Measurements from ENCODE around the gene RNPC3. TPM values are rescaled to one million over a fixed set of nuclear protein-coding genes. Genes with fewer than 3 reads are reported as not detected.
"Not testable (repeated sequence)": the region's sequence is repeated elsewhere in the genome, so short reads cannot be mapped to it uniquely, and the experiment has no call there.

Gene RNPC3
- total RNA-seq, 5 donors from 2014 or later (not counting 1 experiment from before 2014, with no cell fraction given): 49.9 to 63.4 (median 54.5) TPM

DNA sequence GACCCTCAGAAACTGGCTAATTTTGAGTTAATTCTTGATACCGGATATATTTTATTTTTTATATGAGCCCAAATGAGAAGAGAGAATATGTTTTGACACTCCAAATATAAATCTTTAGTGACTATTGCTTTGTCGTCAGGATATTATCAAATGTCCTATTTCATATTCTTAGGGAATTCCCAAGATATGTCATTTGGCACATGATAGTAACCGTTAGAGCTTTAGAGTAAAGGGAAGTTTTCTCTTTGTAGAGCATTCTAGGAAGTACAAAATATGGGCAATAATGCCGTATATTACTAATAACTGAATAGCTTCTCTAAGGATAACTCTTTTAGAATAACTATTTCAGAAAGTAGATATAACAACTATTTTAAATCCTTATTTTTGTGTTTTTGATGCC lies 37.6 kb downstream of the RNPC3 start:
- H3K36me3 ChIP-seq (ENCODE audit: control insufficient read depth in 2 of 2, extremely low read depth in 1 of 2, insufficient read depth in 1 of 2, low read length in 1 of 2): peaks cover 0 to 4% of the 10 kb centered on the region in 2 donors
- ChIA-PET CTCF (interaction anchor here in 1 of 2 donors (0.7 kb wide), 1 partner anchor 36 kb away, joined by 3 read pairs; no protein-coding TSS in a partner anchor), POLR2A (no interaction called here)
- Mint-ChIP-seq H3K27ac (no peak overlapping the region), H3K4me3 (no peak overlapping the region), H3K27me3 (no peaks in the 10 kb centered on the region), H3K4me1 (peaks cover 0 to 3% (median 0%) of the 10 kb centered on the region in 3 donors), H3K36me3 (peaks cover 14% of the 10 kb centered on the region), H3K9me3 (no peaks in the 10 kb centered on the region)
- DNase-seq: no peak
- H3K27ac ChIP-seq (ENCODE audit: low read length): no peak overlapping the region
- no peak for ATAC-seq (replicated peaks in 1 of 4)
- no peaks in the 10 kb centered on the region for H3K4me1 ChIP-seq (ENCODE audit: control insufficient read depth in 1 of 2, extremely low read depth in 1 of 2, insufficient read depth in 2 of 2, low read length in 2 of 2)
- WGBS (ENCODE audit: insufficient coverage): no CpG with 5 or more reads among the region's 4 CpGs
- H3K4me3 ChIP-seq (ENCODE audit: control insufficient read depth in 1 of 2, extremely low read depth in 1 of 2, low read length in 1 of 2): no peak overlapping the region
- H3K27me3 ChIP-seq (replicated peaks in 1 of 2; ENCODE audit: control insufficient read depth in 2 of 2, extremely low read depth in 1 of 2, insufficient read depth in 2 of 2, low read length in 1 of 2): no peaks in the 10 kb centered on the region
- no peaks in the 10 kb centered on the region for H3K9me3 ChIP-seq

DNA sequence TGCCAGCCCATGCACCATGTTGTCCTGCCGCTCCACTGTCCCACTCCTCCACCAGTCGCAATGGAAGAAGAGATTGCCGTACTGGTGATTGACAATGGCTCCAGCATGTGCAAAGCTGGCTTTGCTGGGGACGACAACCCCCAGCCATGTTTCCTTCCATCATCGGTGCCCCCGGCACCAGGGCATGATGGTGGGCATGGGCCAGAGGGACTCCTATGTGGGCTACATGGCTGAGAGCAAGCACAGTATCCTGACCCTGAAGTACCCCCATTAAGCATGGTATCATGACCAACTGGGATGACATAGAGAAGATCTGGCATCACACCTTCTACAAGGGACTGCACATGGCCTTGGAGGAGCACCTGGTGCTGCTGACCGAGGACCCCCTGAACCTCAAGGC lies 44.0 kb downstream of the RNPC3 start:
- peaks cover 54% of the 10 kb centered on the region for H3K36me3 Mint-ChIP-seq
- WGBS (ENCODE audit: insufficient coverage): 100% methylated on average over 6 of the region's 7 CpGs
- H3K27me3 Mint-ChIP-seq: no peaks in the 10 kb centered on the region
- Histone ChIP-seq H3K4me1 (ENCODE audit: control insufficient read depth in 1 of 2, extremely low read depth in 1 of 2, insufficient read depth in 2 of 2, low read length in 2 of 2) (no peaks in the 10 kb centered on the region), H3K36me3 (ENCODE audit: control insufficient read depth in 2 of 2, extremely low read depth in 1 of 2, insufficient read depth in 1 of 2, low read length in 1 of 2) (peaks cover 0 to 4% of the 10 kb centered on the region in 2 donors), H3K4me3 (ENCODE audit: control insufficient read depth in 1 of 2, extremely low read depth in 1 of 2, low read length in 1 of 2) (no peak overlapping the region), H3K9me3 (no peaks in the 10 kb centered on the region), H3K27me3 (replicated peaks in 1 of 2; ENCODE audit: control insufficient read depth in 2 of 2, extremely low read depth in 1 of 2, insufficient read depth in 2 of 2, low read length in 1 of 2) (no peaks in the 10 kb centered on the region), H3K27ac (ENCODE audit: low read length) (no peak overlapping the region)
- ChIA-PET POLR2A (no interaction called here), CTCF (no interaction called here)
- H3K9me3 Mint-ChIP-seq: no peaks in the 10 kb centered on the region
- no peak overlapping the region for H3K27ac Mint-ChIP-seq
- no peak for DNase-seq
- H3K4me3 Mint-ChIP-seq: no peak overlapping the region
- no peaks in the 10 kb centered on the region for H3K4me1 Mint-ChIP-seq
- ATAC-seq (replicated peaks in 1 of 4): no peak

DNA sequence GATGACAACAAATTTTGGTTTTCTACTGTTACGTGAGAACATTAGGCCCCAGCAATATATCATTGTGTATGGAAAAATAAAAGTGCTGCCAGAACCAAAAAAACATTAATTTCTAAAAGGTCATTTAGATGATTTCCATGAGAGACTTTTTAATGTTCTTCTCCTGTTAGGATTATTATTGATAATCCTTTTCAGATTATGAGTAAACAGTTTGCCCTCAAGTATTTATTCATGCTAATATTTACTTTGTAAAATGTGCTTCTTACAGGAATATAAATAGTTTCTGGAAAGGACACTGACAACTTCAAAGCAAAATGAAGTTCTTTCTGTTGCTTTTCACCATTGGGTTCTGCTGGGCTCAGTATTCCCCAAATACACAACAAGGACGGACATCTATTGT lies 45.8 kb downstream of the RNPC3 start, which contains the start of gene AMY2B:
Gene AMY2B, plus strand, starts transcription at position 301 of the 400 bp plus-strand sequence. Its CDS starts 14 bp downstream, at position 315.
- CTCF ChIA-PET; H3K4me3 Mint-ChIP-seq; H3K9me3 ChIP-seq; H3K27me3 ChIP-seq (replicated peaks in 1 of 2; ENCODE audit: control insufficient read depth in 2 of 2, extremely low read depth in 1 of 2, insufficient read depth in 2 of 2, low read length in 1 of 2); H3K4me1 Mint-ChIP-seq; POLR2A ChIA-PET; H3K36me3 ChIP-seq (ENCODE audit: control insufficient read depth in 2 of 2, extremely low read depth in 1 of 2, insufficient read depth in 1 of 2, low read length in 1 of 2); H3K9me3 Mint-ChIP-seq; H3K27ac Mint-ChIP-seq; H3K27ac ChIP-seq (ENCODE audit: low read length); H3K27me3 Mint-ChIP-seq; H3K4me1 ChIP-seq (ENCODE audit: control insufficient read depth in 1 of 2, extremely low read depth in 1 of 2, insufficient read depth in 2 of 2, low read length in 2 of 2); ATAC-seq (replicated peaks in 1 of 4); DNase-seq; H3K4me3 ChIP-seq (ENCODE audit: control insufficient read depth in 1 of 2, extremely low read depth in 1 of 2, low read length in 1 of 2): not testable (repeated sequence)
- no CpG with 5 or more reads among the region's 2 CpGs for WGBS (ENCODE audit: insufficient coverage)
- H3K36me3 Mint-ChIP-seq: peaks cover 55% of the 10 kb centered on the region

DNA sequence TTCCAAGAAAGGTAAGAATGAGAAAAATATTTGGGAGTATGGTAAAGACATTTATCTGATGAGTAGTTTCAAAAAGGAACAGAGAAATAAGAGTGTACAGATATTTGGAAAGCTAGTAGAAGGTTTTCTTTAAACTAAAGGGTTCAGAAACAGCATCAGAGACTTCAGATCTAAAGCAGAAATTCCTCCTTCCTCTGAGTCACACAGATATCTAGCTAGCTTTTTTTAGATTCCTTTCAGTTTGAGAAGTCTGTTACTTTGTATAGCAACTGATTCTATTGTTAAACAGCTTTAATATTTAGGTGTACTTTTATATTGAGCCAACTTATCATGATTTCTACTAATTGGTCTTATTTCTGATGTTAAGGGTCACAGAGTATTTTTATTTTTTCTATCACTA lies 50.6 kb downstream of the RNPC3 start:
- no peak overlapping the region for H3K27ac ChIP-seq (ENCODE audit: low read length)
- Mint-ChIP-seq H3K4me1 (no peaks in the 10 kb centered on the region), H3K36me3 (peaks cover 54% of the 10 kb centered on the region), H3K27me3 (no peaks in the 10 kb centered on the region), H3K9me3 (no peaks in the 10 kb centered on the region), H3K27ac (no peak overlapping the region), H3K4me3 (no peak overlapping the region)
- H3K27me3 ChIP-seq (replicated peaks in 1 of 2; ENCODE audit: control insufficient read depth in 2 of 2, extremely low read depth in 1 of 2, insufficient read depth in 2 of 2, low read length in 1 of 2): no peaks in the 10 kb centered on the region
- no peaks in the 10 kb centered on the region for H3K9me3 ChIP-seq
- no peak overlapping the region for H3K4me3 ChIP-seq (ENCODE audit: control insufficient read depth in 1 of 2, extremely low read depth in 1 of 2, low read length in 1 of 2)
- no peaks in the 10 kb centered on the region for H3K4me1 ChIP-seq (ENCODE audit: control insufficient read depth in 1 of 2, extremely low read depth in 1 of 2, insufficient read depth in 2 of 2, low read length in 2 of 2)
- ATAC-seq (replicated peaks in 1 of 4) (no peak), DNase-seq (no peak)
- CTCF ChIA-PET: no interaction called here
- POLR2A ChIA-PET: no interaction called here
- H3K36me3 ChIP-seq (ENCODE audit: control insufficient read depth in 2 of 2, extremely low read depth in 1 of 2, insufficient read depth in 1 of 2, low read length in 1 of 2): peaks cover 0 to 2% of the 10 kb centered on the region in 2 donors

DNA sequence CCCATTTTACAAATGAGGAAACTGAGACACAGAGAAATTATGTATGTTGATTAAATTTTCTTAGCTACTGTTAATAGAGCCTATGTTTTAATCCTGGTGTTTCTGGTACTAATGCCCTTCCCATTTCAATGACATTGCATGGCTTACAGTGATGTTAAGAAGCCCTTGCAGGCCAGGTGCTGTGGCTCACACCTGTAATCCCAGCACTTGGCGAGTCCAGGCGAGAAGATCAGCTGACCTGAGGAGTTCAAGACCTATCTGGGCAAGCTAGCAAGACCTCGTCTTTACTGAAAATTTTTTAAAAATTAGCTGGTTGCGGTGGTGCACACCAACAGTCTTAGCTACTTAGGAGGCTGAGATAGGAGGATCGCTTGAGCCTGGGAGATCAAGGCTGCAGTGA lies 51.3 kb downstream of the RNPC3 start:
- H3K27me3 ChIP-seq (replicated peaks in 1 of 2; ENCODE audit: control insufficient read depth in 2 of 2, extremely low read depth in 1 of 2, insufficient read depth in 2 of 2, low read length in 1 of 2); H3K27me3 Mint-ChIP-seq; H3K4me1 ChIP-seq (ENCODE audit: control insufficient read depth in 1 of 2, extremely low read depth in 1 of 2, insufficient read depth in 2 of 2, low read length in 2 of 2); H3K9me3 ChIP-seq; CTCF ChIA-PET; H3K4me3 ChIP-seq (ENCODE audit: control insufficient read depth in 1 of 2, extremely low read depth in 1 of 2, low read length in 1 of 2); H3K9me3 Mint-ChIP-seq; POLR2A ChIA-PET; H3K27ac ChIP-seq (ENCODE audit: low read length); H3K27ac Mint-ChIP-seq; H3K36me3 ChIP-seq (ENCODE audit: control insufficient read depth in 2 of 2, extremely low read depth in 1 of 2, insufficient read depth in 1 of 2, low read length in 1 of 2); H3K4me3 Mint-ChIP-seq; H3K4me1 Mint-ChIP-seq; DNase-seq; ATAC-seq (replicated peaks in 1 of 4): not testable (repeated sequence)
- H3K36me3 Mint-ChIP-seq: peaks cover 52% of the 10 kb centered on the region
- no CpG with 5 or more reads among the region's 5 CpGs for WGBS (ENCODE audit: insufficient coverage)

DNA sequence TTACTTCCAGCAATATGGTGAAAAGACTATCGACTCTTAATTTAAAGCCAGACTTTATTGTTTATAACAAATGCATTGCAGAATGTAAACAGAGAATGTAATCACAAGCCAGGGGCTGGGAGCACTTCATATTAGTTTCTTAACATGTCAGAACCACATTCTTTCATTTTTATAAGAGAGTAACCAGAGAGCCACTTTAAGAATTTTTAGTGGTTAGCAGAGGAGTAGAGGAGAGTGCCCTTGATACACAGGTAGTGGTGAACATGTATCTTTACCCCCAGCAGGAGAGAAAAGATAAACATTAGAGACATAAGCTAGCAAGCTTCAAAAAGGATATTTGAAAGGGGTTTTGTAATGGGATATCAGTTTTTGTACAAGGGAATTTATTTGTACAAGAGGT lies 57.0 kb downstream of the RNPC3 start:
- Histone ChIP-seq H3K4me3 (ENCODE audit: control insufficient read depth in 1 of 2, extremely low read depth in 1 of 2, low read length in 1 of 2) (no peak overlapping the region), H3K9me3 (no peaks in the 10 kb centered on the region), H3K36me3 (ENCODE audit: control insufficient read depth in 2 of 2, extremely low read depth in 1 of 2, insufficient read depth in 1 of 2, low read length in 1 of 2) (peaks cover 0 to 2% of the 10 kb centered on the region in 2 donors), H3K27ac (ENCODE audit: low read length) (no peak overlapping the region), H3K4me1 (ENCODE audit: control insufficient read depth in 1 of 2, extremely low read depth in 1 of 2, insufficient read depth in 2 of 2, low read length in 2 of 2) (no peaks in the 10 kb centered on the region), H3K27me3 (replicated peaks in 1 of 2; ENCODE audit: control insufficient read depth in 2 of 2, extremely low read depth in 1 of 2, insufficient read depth in 2 of 2, low read length in 1 of 2) (no peaks in the 10 kb centered on the region)
- DNase-seq: no peak
- no peaks in the 10 kb centered on the region for H3K27me3 Mint-ChIP-seq
- no peak for ATAC-seq (replicated peaks in 1 of 4)
- H3K4me3 Mint-ChIP-seq: no peak overlapping the region
- H3K27ac Mint-ChIP-seq: no peak overlapping the region
- H3K4me1 Mint-ChIP-seq: no peaks in the 10 kb centered on the region
- CTCF ChIA-PET: no interaction called here
- H3K9me3 Mint-ChIP-seq: no peaks in the 10 kb centered on the region
- no CpG with 5 or more reads among the region's 1 CpG for WGBS (ENCODE audit: insufficient coverage)
- H3K36me3 Mint-ChIP-seq: peaks cover 17% of the 10 kb centered on the region
- POLR2A ChIA-PET: no interaction called here

DNA sequence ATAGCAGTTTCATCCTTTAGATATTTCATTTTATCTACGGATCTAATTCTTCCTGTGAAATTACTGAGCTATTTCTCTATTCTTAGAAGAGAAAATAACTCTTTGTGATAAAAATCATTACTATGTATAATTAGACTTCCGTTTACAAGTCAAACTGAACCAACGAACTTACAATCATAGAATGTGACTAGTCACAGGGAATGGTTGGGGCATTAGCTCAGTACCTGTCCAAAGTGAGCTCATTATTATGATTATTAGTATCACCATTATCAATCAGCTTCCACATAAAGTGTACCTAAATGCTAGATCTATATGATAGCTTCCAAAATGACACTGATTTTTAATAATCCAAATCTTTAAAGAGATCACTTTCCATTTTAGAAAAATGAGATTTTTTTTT lies 58.4 kb downstream of the RNPC3 start:
- peaks cover 0 to 2% of the 10 kb centered on the region in 2 donors for H3K36me3 ChIP-seq (ENCODE audit: control insufficient read depth in 2 of 2, extremely low read depth in 1 of 2, insufficient read depth in 1 of 2, low read length in 1 of 2)
- H3K27ac ChIP-seq (ENCODE audit: low read length): no peak overlapping the region
- POLR2A ChIA-PET: no interaction called here
- H3K27me3 ChIP-seq (replicated peaks in 1 of 2; ENCODE audit: control insufficient read depth in 2 of 2, extremely low read depth in 1 of 2, insufficient read depth in 2 of 2, low read length in 1 of 2): no peaks in the 10 kb centered on the region
- DNase-seq: no peak
- CTCF ChIA-PET: no interaction called here
- no peaks in the 10 kb centered on the region for H3K9me3 ChIP-seq
- Mint-ChIP-seq H3K27ac (no peak overlapping the region), H3K4me1 (no peaks in the 10 kb centered on the region), H3K27me3 (no peaks in the 10 kb centered on the region), H3K9me3 (peaks cover 3 to 4% (median 4%) of the 10 kb centered on the region in 3 donors), H3K36me3 (peaks cover 12% of the 10 kb centered on the region), H3K4me3 (no peak overlapping the region)
- no peaks in the 10 kb centered on the region for H3K4me1 ChIP-seq (ENCODE audit: control insufficient read depth in 1 of 2, extremely low read depth in 1 of 2, insufficient read depth in 2 of 2, low read length in 2 of 2)
- no CpG with 5 or more reads among the region's 3 CpGs for WGBS (ENCODE audit: insufficient coverage)
- H3K4me3 ChIP-seq (ENCODE audit: control insufficient read depth in 1 of 2, extremely low read depth in 1 of 2, low read length in 1 of 2): no peak overlapping the region
- ATAC-seq (replicated peaks in 1 of 4): no peak

Measured in T-cell (primary cell).